ENCODE measurements around the gene SCYGR3. TPM values are rescaled to one million over a fixed set of nuclear protein-coding genes. Genes with fewer than 3 reads are reported as not detected.

The SCYGR3 gene
- total and polyA plus RNA-seq, 2 experiments from 2014 or later: not detected

DNA sequence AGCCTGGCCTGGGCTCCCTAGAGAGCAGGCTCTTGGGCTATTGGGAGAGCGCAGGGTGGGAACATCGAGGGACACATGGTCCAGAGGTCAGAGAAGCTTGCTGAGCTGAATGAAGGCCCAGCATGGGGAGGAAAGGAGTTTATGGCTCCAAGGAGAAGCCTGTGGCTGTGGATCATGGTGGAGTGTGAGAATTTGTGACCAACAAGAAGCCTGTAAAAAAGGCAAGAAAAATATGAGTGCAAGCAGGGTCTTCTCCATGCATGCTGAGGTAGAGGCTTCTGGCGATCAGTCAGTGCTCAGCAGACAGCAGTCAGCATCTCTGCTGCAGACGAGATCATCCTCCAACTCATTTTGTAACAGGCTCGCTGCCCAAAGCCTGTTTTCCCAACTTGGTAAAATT, 1.3 kb upstream of the SCYGR3 start (continued):
- no peak for TF ChIP-seq ZNF462 (CRISPR knock-in tag; IDR thresholded peaks at IDR 0.05)
- no peak for TF ChIP-seq EZH2phosphoT487 (IDR thresholded peaks at IDR 0.05; ENCODE audit: unreplicated experiment)
- no peak for TF ChIP-seq CREB1 (CRISPR knock-in tag; IDR thresholded peaks at IDR 0.05; ENCODE audit: low read depth)
- TF ChIP-seq, protein P1, sequence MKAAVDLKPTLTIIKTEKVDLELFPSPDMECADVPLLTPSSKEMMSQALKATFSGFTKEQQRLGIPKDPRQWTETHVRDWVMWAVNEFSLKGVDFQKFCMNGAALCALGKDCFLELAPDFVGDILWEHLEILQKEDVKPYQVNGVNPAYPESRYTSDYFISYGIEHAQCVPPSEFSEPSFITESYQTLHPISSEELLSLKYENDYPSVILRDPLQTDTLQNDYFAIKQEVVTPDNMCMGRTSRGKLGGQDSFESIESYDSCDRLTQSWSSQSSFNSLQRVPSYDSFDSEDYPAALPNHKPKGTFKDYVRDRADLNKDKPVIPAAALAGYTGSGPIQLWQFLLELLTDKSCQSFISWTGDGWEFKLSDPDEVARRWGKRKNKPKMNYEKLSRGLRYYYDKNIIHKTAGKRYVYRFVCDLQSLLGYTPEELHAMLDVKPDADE (IDR thresholded peaks at IDR 0.05): no peak
- TF ChIP-seq STAT1 (IDR thresholded peaks at IDR 0.05; ENCODE audit: unreplicated experiment): no peak
- TF ChIP-seq POLR2AphosphoS5 (IDR thresholded peaks at IDR 0.05; ENCODE audit: low read depth): no peak
- no peak for TF ChIP-seq NANOG (IDR thresholded peaks at IDR 0.05; ENCODE audit: borderline replicate concordance)
- no peak for TF ChIP-seq ZNF331 (CRISPR knock-in tag; IDR thresholded peaks at IDR 0.05; ENCODE audit: low read depth)
- no peak for TF ChIP-seq JUNB (IDR thresholded peaks at IDR 0.05; ENCODE audit: unreplicated experiment)

DNA sequence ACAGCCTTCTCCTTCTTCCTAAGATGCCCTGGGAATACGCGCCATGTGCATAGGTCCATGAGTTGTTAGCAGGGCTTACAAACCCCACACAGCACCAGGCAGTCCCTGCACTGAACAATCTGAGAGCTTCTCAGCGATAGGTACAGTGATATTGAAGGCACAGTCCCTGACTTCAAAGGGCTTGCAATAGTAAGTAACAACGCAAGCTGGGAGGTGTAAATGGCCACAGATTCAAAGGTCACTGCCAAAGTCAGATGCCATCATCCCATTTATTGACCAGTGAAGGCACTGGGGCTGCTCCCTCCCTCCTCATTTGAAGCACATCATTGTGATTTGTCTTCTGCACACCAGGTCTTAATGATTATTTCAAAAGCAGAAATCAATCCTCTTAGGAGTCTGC, 541 bp upstream of the SCYGR3 start:
- Mint-ChIP-seq H3K4me1 (peaks cover 17% of the 10 kb centered on the region), H3K27ac (no peak overlapping the region), H3K9me3 (no peaks in the 10 kb centered on the region), H3K36me3 (ENCODE audit: low read depth) (no peaks in the 10 kb centered on the region), H3K4me3 (no peak overlapping the region), H3K27me3 (ENCODE audit: insufficient read depth, low read depth, poor library complexity) (peaks cover 4% of the 10 kb centered on the region)
- Histone ChIP-seq H3K4me1 (ENCODE audit: insufficient read depth) (peaks cover 7% of the 10 kb centered on the region; the same call in 1 of the 2 replicates), H4K20me1 (replicated peaks; ENCODE audit: insufficient read depth) (no peaks in the 10 kb centered on the region), H3K4me3 (no peak overlapping the region), H2AFZ (no peak overlapping the region), H3K9me2 (ENCODE audit: insufficient read depth) (no peaks in the 10 kb centered on the region), H3K27ac (ENCODE audit: low read depth) (no peak overlapping the region), H3K4me2 (no peak overlapping the region), H3K36me3 (ENCODE audit: insufficient read depth) (no peaks in the 10 kb centered on the region), H3F3A (replicated peaks; ENCODE audit: low read depth) (no peaks in the 10 kb centered on the region), H3K27me3 (ENCODE audit: insufficient read depth) (no peaks in the 10 kb centered on the region), H3K79me2 (replicated peaks; ENCODE audit: insufficient read depth) (no peaks in the 10 kb centered on the region)
- ATAC-seq: no peak
- DNase-seq (ENCODE audit: low spot score): no peak
- TF ChIP-seq STAT1 (IDR thresholded peaks at IDR 0.05; ENCODE audit: unreplicated experiment): no peak
- no peak for TF ChIP-seq NANOG (IDR thresholded peaks at IDR 0.05; ENCODE audit: borderline replicate concordance)
- TF ChIP-seq ZNF114 (CRISPR knock-in tag; IDR thresholded peaks at IDR 0.05): no peak
- TF ChIP-seq EZH2 (IDR thresholded peaks at IDR 0.05; ENCODE audit: low read depth, unreplicated experiment): no peak
- no peak for TF ChIP-seq EZH2phosphoT487 (IDR thresholded peaks at IDR 0.05; ENCODE audit: unreplicated experiment)
- no peak for TF ChIP-seq CTCF (conservative IDR thresholded peaks at IDR 0.05; ENCODE audit: low read depth in 2 of 2)
- TF ChIP-seq POLR2AphosphoS5 (IDR thresholded peaks at IDR 0.05; ENCODE audit: low read depth): no peak
- no peak for TF ChIP-seq JUNB (IDR thresholded peaks at IDR 0.05; ENCODE audit: unreplicated experiment)
- TF ChIP-seq, protein P2, sequence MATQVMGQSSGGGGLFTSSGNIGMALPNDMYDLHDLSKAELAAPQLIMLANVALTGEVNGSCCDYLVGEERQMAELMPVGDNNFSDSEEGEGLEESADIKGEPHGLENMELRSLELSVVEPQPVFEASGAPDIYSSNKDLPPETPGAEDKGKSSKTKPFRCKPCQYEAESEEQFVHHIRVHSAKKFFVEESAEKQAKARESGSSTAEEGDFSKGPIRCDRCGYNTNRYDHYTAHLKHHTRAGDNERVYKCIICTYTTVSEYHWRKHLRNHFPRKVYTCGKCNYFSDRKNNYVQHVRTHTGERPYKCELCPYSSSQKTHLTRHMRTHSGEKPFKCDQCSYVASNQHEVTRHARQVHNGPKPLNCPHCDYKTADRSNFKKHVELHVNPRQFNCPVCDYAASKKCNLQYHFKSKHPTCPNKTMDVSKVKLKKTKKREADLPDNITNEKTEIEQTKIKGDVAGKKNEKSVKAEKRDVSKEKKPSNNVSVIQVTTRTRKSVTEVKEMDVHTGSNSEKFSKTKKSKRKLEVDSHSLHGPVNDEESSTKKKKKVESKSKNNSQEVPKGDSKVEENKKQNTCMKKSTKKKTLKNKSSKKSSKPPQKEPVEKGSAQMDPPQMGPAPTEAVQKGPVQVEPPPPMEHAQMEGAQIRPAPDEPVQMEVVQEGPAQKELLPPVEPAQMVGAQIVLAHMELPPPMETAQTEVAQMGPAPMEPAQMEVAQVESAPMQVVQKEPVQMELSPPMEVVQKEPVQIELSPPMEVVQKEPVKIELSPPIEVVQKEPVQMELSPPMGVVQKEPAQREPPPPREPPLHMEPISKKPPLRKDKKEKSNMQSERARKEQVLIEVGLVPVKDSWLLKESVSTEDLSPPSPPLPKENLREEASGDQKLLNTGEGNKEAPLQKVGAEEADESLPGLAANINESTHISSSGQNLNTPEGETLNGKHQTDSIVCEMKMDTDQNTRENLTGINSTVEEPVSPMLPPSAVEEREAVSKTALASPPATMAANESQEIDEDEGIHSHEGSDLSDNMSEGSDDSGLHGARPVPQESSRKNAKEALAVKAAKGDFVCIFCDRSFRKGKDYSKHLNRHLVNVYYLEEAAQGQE (IDR thresholded peaks at IDR 0.05; ENCODE audit: unreplicated experiment): no peak
- TF ChIP-seq ZNF331 (CRISPR knock-in tag; IDR thresholded peaks at IDR 0.05; ENCODE audit: low read depth): no peak

Measured in GM23338 (cell line).